ENCODE data around the gene SLC43A2. TPM values are rescaled to one million over a fixed set of nuclear protein-coding genes. Genes with fewer than 3 reads are reported as not detected.

The SLC43A2 gene
- total RNA-seq, 1 experiment from 2014 or later = 12.9 TPM

- no peak for TF ChIP-seq CTCF (conservative IDR thresholded peaks at IDR 0.05)
- H3K9me3 ChIP-seq (ENCODE audit: control insufficient read depth, low read depth, low read length) = no peaks in the 10 kb centered on the region
- H2BK20ac ChIP-seq (ENCODE audit: low read depth, low read length, poor library complexity, severe bottlenecking) = no peak overlapping the region
- H4K5ac ChIP-seq (ENCODE audit: insufficient read length, low read depth, low read length) = no peak overlapping the region
- no peak overlapping the region for H3K18ac ChIP-seq (ENCODE audit: insufficient read length, low read depth, low read length)
- H3K27ac ChIP-seq (ENCODE audit: insufficient read length, low read depth, low read length) = no peak overlapping the region
- H3K14ac ChIP-seq (ENCODE audit: insufficient read depth, low read length) = no peak overlapping the region
- H2BK15ac ChIP-seq (ENCODE audit: low read depth, low read length) = no peak overlapping the region
- peaks cover 17% of the 10 kb centered on the region for H3K23me2 ChIP-seq (ENCODE audit: insufficient read length, low read depth, low read length, poor library complexity, severe bottlenecking)
- no peak overlapping the region for H2AK5ac ChIP-seq (ENCODE audit: insufficient read length, low read length)
- Mint-ChIP-seq H3K4me1 (peaks cover 27 to 32% of the 10 kb centered on the region in 2 experiments), H3K36me3 (ENCODE audit: insufficient read depth in 1 of 3, low read depth in 3 of 3) (peaks cover 0 to 5% (median 2%) of the 10 kb centered on the region in 3 experiments; a peak in 5 of 7 replicates), H3K27me3 (ENCODE audit: low read depth) (peaks cover 6% of the 10 kb centered on the region), H3K27ac (no peak overlapping the region; a peak in 1 of 7 replicates), H3K4me3 (peak overlapping the region in 1 of 2 experiments; percentile 15; a peak in 1 of 5 replicates), H3K9me3 (no peaks in the 10 kb centered on the region; a peak in 1 of 5 replicates)
- no peak overlapping the region for H2BK5ac ChIP-seq (ENCODE audit: insufficient read length, low read length)
- H3K79me1 ChIP-seq (ENCODE audit: insufficient read depth, low read depth, low read length, poor library complexity, severe bottlenecking) = no peaks in the 10 kb centered on the region
- H2BK12ac ChIP-seq (ENCODE audit: insufficient read length, low read depth, low read length) = no peak overlapping the region
- no peak overlapping the region for H3K4ac ChIP-seq (ENCODE audit: low read depth, low read length)
- H3K4me1 ChIP-seq (ENCODE audit: insufficient read depth, low read length) = no peaks in the 10 kb centered on the region; the same call in 1 of the 2 replicates
- H4K20me1 ChIP-seq (ENCODE audit: control insufficient read depth, insufficient read depth, insufficient read length) = no peaks in the 10 kb centered on the region
- H3K4me2 ChIP-seq (ENCODE audit: insufficient read depth, insufficient read length, low read length) = no peak overlapping the region
- no peak overlapping the region for H3K56ac ChIP-seq (ENCODE audit: insufficient read length, low read depth, low read length)
- no peak overlapping the region for H3T11ph ChIP-seq (ENCODE audit: low read length)
- no peak overlapping the region for H2AFZ ChIP-seq (ENCODE audit: low read length)
- WGBS (ENCODE audit: extremely low coverage, insufficient read length, low lambda C conversion rate) = no CpG with 5 or more reads among the region's 6 CpGs
- no peaks in the 10 kb centered on the region for H3K27me3 ChIP-seq (ENCODE audit: insufficient read depth, low read length)
- DNase-seq = no peak
- no peaks in the 10 kb centered on the region; the same call in 1 of the 2 replicates for H3K79me2 ChIP-seq (ENCODE audit: insufficient read depth, low read length)
- no peak overlapping the region for H3K9ac ChIP-seq (ENCODE audit: extremely low read depth, insufficient read length, low read length)
- no peak overlapping the region for H4K91ac ChIP-seq (ENCODE audit: insufficient read length, low read depth, low read length)
- H3K23ac ChIP-seq (ENCODE audit: insufficient read length, low read depth, low read length) = no peak overlapping the region
- no peak overlapping the region for H2BK120ac ChIP-seq (ENCODE audit: low read depth, low read length, poor library complexity, severe bottlenecking)
- no peak overlapping the region for H4K8ac ChIP-seq (replicated peaks; ENCODE audit: insufficient read length, low read depth, low read length)
Observed at GRCh38 chr17:1625581-1625980, 3.1 kb downstream of the SLC43A2 start.

Data from H9 (cell line).